ENCODE measurements around the gene CAPN13.

The CAPN13 gene, protein sequence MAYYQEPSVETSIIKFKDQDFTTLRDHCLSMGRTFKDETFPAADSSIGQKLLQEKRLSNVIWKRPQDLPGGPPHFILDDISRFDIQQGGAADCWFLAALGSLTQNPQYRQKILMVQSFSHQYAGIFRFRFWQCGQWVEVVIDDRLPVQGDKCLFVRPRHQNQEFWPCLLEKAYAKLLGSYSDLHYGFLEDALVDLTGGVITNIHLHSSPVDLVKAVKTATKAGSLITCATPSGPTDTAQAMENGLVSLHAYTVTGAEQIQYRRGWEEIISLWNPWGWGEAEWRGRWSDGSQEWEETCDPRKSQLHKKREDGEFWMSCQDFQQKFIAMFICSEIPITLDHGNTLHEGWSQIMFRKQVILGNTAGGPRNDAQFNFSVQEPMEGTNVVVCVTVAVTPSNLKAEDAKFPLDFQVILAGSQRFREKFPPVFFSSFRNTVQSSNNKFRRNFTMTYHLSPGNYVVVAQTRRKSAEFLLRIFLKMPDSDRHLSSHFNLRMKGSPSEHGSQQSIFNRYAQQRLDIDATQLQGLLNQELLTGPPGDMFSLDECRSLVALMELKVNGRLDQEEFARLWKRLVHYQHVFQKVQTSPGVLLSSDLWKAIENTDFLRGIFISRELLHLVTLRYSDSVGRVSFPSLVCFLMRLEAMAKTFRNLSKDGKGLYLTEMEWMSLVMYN
- 0 reads per million in 3 donors for total RNA-seq

DNA sequence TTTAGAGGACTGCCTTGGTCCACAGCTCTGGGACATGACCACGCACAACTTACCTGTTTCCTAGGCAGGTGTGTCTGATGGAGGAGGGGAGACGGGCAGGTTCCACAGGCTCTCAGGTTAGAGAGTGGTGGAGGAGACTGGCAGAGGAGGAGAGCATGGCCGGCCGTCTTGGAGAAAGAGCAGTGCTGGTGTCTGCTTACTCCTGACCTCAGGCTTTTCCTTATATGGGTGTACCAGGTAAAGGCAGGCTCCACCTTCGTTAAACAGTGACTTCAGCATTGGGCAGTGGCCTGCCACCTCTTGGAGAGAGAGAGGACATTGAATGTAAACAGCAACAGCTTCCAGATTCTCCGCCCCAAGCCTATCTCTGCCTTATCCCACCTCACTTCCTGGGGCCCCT, at the start of gene CAPN13:
CAPN13 (minus strand) TSS at position 198 of the 400 bp plus-strand sequence. CDS start 20,121 bp downstream, outside the sequence.
- H3K4me1 ChIP-seq (ENCODE audit: control insufficient read depth, insufficient read depth, low read length, poor library complexity, severe bottlenecking), result no peaks in the 10 kb centered on the region
- H3K27ac ChIP-seq (ENCODE audit: insufficient read depth, low read length, poor library complexity, severe bottlenecking), result no peak within 1 kb of the TSS
- DNase-seq, result no peak
- no peaks in the 10 kb centered on the region for H3K27me3 ChIP-seq (replicated peaks; ENCODE audit: control insufficient read depth, insufficient read depth, low read length, poor library complexity, severe bottlenecking)
- no peak within 1 kb of the TSS for H3K4me3 ChIP-seq (ENCODE audit: insufficient read depth, low read depth, low read length, poor library complexity, severe bottlenecking)
- H3K36me3 ChIP-seq (ENCODE audit: control insufficient read depth, insufficient read depth, low read length), result no peaks in the 10 kb centered on the region
- H3K9me3 ChIP-seq (ENCODE audit: control insufficient read depth, low read length), result no peaks in the 10 kb centered on the region

DNA sequence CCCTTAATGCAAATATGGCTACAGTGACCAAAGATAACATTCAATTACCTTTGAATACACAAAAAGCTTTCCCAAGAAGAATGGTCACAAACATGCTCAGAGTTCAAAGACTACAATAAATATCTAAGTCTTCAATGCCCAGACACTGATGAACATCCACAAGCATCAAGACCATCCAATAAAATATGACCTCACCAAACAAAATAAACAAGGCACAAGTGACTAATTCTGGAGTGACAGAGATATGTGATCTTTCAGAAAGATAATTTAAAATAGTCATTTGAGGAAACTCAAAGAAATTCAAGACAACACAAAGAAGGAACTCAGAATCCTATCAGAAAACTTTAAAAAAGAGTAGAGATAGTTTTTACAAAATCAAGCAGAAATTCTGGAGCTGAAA, 40.6 kb upstream of the CAPN13 start:
- no peak overlapping the region for H3K4me3 ChIP-seq (ENCODE audit: insufficient read depth, low read depth, low read length, poor library complexity, severe bottlenecking)
- H3K27me3 ChIP-seq (replicated peaks; ENCODE audit: control insufficient read depth, insufficient read depth, low read length, poor library complexity, severe bottlenecking), result no peaks in the 10 kb centered on the region
- H3K27ac ChIP-seq (ENCODE audit: insufficient read depth, low read length, poor library complexity, severe bottlenecking), result no peak overlapping the region
- H3K4me1 ChIP-seq (ENCODE audit: control insufficient read depth, insufficient read depth, low read length, poor library complexity, severe bottlenecking), result no peaks in the 10 kb centered on the region
- no peaks in the 10 kb centered on the region for H3K9me3 ChIP-seq (ENCODE audit: control insufficient read depth, low read length)
- H3K36me3 ChIP-seq (ENCODE audit: control insufficient read depth, insufficient read depth, low read length), result no peaks in the 10 kb centered on the region
- DNase-seq, result no peak

- Histone ChIP-seq H3K27me3 (replicated peaks; ENCODE audit: control insufficient read depth, insufficient read depth, low read length, poor library complexity, severe bottlenecking) (no peaks in the 10 kb centered on the region), H3K27ac (ENCODE audit: insufficient read depth, low read length, poor library complexity, severe bottlenecking) (no peak overlapping the region)
- no peak for DNase-seq
Measured at GRCh38 chr2:30847329-30847728, 40.1 kb upstream of the CAPN13 start.

GRCh38 chr2:30828586-30828985, 21.3 kb upstream of the CAPN13 start:
- Histone ChIP-seq H3K27ac (ENCODE audit: insufficient read depth, low read length, poor library complexity, severe bottlenecking) (no peak overlapping the region), H3K27me3 (replicated peaks; ENCODE audit: control insufficient read depth, insufficient read depth, low read length, poor library complexity, severe bottlenecking) (no peaks in the 10 kb centered on the region), H3K4me3 (ENCODE audit: insufficient read depth, low read depth, low read length, poor library complexity, severe bottlenecking) (no peak overlapping the region), H3K36me3 (ENCODE audit: control insufficient read depth, insufficient read depth, low read length) (no peaks in the 10 kb centered on the region), H3K4me1 (ENCODE audit: control insufficient read depth, insufficient read depth, low read length, poor library complexity, severe bottlenecking) (no peaks in the 10 kb centered on the region), H3K9me3 (ENCODE audit: control insufficient read depth, low read length) (peaks cover 5% of the 10 kb centered on the region)
- DNase-seq, result no peak

More at GRCh38 chr2:30847329-30847728, 40.1 kb upstream of the CAPN13 start:
- no peaks in the 10 kb centered on the region for H3K9me3 ChIP-seq (ENCODE audit: control insufficient read depth, low read length)
- no peaks in the 10 kb centered on the region for H3K36me3 ChIP-seq (ENCODE audit: control insufficient read depth, insufficient read depth, low read length)
- H3K4me1 ChIP-seq (ENCODE audit: control insufficient read depth, insufficient read depth, low read length, poor library complexity, severe bottlenecking), result no peaks in the 10 kb centered on the region
- H3K4me3 ChIP-seq (ENCODE audit: insufficient read depth, low read depth, low read length, poor library complexity, severe bottlenecking), result no peak overlapping the region

DNA sequence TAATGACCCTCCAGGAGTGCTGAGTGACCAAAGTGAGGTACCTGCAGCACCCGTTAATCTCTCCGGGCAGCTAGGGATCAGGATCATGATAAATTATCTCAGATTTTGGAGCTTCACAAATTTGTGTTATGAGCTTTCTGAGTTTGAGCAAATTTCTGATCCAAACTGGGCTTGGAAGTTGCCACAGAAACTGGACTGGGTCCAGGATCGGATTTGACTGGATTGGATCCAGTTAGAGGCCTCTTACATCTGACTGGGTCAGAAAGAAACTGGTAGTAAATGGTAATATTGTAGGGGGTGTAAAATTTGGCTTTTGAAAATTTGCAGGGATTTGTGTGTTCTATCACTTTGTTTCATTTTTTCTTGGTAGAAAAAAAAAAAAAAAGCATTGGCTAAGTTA, 19.7 kb upstream of the CAPN13 start:
- Histone ChIP-seq H3K4me3 (ENCODE audit: insufficient read depth, low read depth, low read length, poor library complexity, severe bottlenecking) (no peak overlapping the region), H3K9me3 (ENCODE audit: control insufficient read depth, low read length) (peaks cover 5% of the 10 kb centered on the region), H3K36me3 (ENCODE audit: control insufficient read depth, insufficient read depth, low read length) (no peaks in the 10 kb centered on the region), H3K27ac (ENCODE audit: insufficient read depth, low read length, poor library complexity, severe bottlenecking) (no peak overlapping the region), H3K4me1 (ENCODE audit: control insufficient read depth, insufficient read depth, low read length, poor library complexity, severe bottlenecking) (no peaks in the 10 kb centered on the region), H3K27me3 (replicated peaks; ENCODE audit: control insufficient read depth, insufficient read depth, low read length, poor library complexity, severe bottlenecking) (no peaks in the 10 kb centered on the region)
- DNase-seq, result no peak

GRCh38 chr2:30826481-30826880, 19.2 kb upstream of the CAPN13 start:
- Histone ChIP-seq H3K4me3 (ENCODE audit: insufficient read depth, low read depth, low read length, poor library complexity, severe bottlenecking) (no peak overlapping the region), H3K36me3 (ENCODE audit: control insufficient read depth, insufficient read depth, low read length) (no peaks in the 10 kb centered on the region), H3K9me3 (ENCODE audit: control insufficient read depth, low read length) (peaks cover 5% of the 10 kb centered on the region), H3K27ac (ENCODE audit: insufficient read depth, low read length, poor library complexity, severe bottlenecking) (no peak overlapping the region), H3K4me1 (ENCODE audit: control insufficient read depth, insufficient read depth, low read length, poor library complexity, severe bottlenecking) (no peaks in the 10 kb centered on the region), H3K27me3 (replicated peaks; ENCODE audit: control insufficient read depth, insufficient read depth, low read length, poor library complexity, severe bottlenecking) (no peaks in the 10 kb centered on the region)
- no peak for DNase-seq

GRCh38 chr2:30823452-30823851, 16.2 kb upstream of the CAPN13 start:
- Histone ChIP-seq H3K27me3 (replicated peaks; ENCODE audit: control insufficient read depth, insufficient read depth, low read length, poor library complexity, severe bottlenecking) (no peaks in the 10 kb centered on the region), H3K27ac (ENCODE audit: insufficient read depth, low read length, poor library complexity, severe bottlenecking) (no peak overlapping the region), H3K9me3 (ENCODE audit: control insufficient read depth, low read length) (no peaks in the 10 kb centered on the region), H3K4me1 (ENCODE audit: control insufficient read depth, insufficient read depth, low read length, poor library complexity, severe bottlenecking) (no peaks in the 10 kb centered on the region), H3K36me3 (ENCODE audit: control insufficient read depth, insufficient read depth, low read length) (no peaks in the 10 kb centered on the region), H3K4me3 (ENCODE audit: insufficient read depth, low read depth, low read length, poor library complexity, severe bottlenecking) (no peak overlapping the region)
- no peak for DNase-seq

- Histone ChIP-seq H3K27me3 (replicated peaks; ENCODE audit: control insufficient read depth, insufficient read depth, low read length, poor library complexity, severe bottlenecking) (no peaks in the 10 kb centered on the region), H3K4me3 (ENCODE audit: insufficient read depth, low read depth, low read length, poor library complexity, severe bottlenecking) (no peak overlapping the region), H3K36me3 (ENCODE audit: control insufficient read depth, insufficient read depth, low read length) (no peaks in the 10 kb centered on the region), H3K4me1 (ENCODE audit: control insufficient read depth, insufficient read depth, low read length, poor library complexity, severe bottlenecking) (no peaks in the 10 kb centered on the region), H3K9me3 (ENCODE audit: control insufficient read depth, low read length) (no peaks in the 10 kb centered on the region), H3K27ac (ENCODE audit: insufficient read depth, low read length, poor library complexity, severe bottlenecking) (no peak overlapping the region)
- no peak for DNase-seq
Measured at GRCh38 chr2:30821960-30822359, 14.7 kb upstream of the CAPN13 start.

- no peaks in the 10 kb centered on the region for H3K36me3 ChIP-seq (ENCODE audit: control insufficient read depth, insufficient read depth, low read length)
- H3K27me3 ChIP-seq (replicated peaks; ENCODE audit: control insufficient read depth, insufficient read depth, low read length, poor library complexity, severe bottlenecking), result no peaks in the 10 kb centered on the region
- H3K4me3 ChIP-seq (ENCODE audit: insufficient read depth, low read depth, low read length, poor library complexity, severe bottlenecking), result no peak overlapping the region
- H3K4me1 ChIP-seq (ENCODE audit: control insufficient read depth, insufficient read depth, low read length, poor library complexity, severe bottlenecking), result no peaks in the 10 kb centered on the region
- no peak overlapping the region for H3K27ac ChIP-seq (ENCODE audit: insufficient read depth, low read length, poor library complexity, severe bottlenecking)
- H3K9me3 ChIP-seq (ENCODE audit: control insufficient read depth, low read length), result no peaks in the 10 kb centered on the region
- no peak for DNase-seq
Measured at GRCh38 chr2:30820381-30821055, 13.3 kb upstream of the CAPN13 start.

DNA sequence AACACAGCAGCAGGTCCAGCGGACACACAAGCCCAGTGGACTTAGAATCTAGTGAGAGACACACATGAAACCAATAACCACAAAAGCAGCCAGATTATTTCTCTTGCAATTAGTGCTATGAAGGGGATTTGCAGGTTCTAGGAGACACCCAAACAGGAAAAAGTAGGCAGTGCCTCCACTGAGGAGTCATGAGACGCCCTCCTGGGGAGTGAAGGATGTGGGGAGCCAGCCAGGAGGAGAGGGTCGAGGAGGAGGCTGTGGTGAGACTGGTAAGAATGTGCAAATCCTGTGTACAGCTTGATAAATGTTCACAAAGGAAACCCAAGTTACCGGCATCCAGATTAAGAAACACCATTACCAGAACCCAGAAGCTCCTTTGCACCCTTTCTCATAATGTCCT, 2.7 kb upstream of the CAPN13 start:
- Histone ChIP-seq H3K9me3 (ENCODE audit: control insufficient read depth, low read length) (no peaks in the 10 kb centered on the region), H3K36me3 (ENCODE audit: control insufficient read depth, insufficient read depth, low read length) (no peaks in the 10 kb centered on the region), H3K27ac (ENCODE audit: insufficient read depth, low read length, poor library complexity, severe bottlenecking) (no peak overlapping the region), H3K27me3 (replicated peaks; ENCODE audit: control insufficient read depth, insufficient read depth, low read length, poor library complexity, severe bottlenecking) (no peaks in the 10 kb centered on the region), H3K4me1 (ENCODE audit: control insufficient read depth, insufficient read depth, low read length, poor library complexity, severe bottlenecking) (no peaks in the 10 kb centered on the region), H3K4me3 (ENCODE audit: insufficient read depth, low read depth, low read length, poor library complexity, severe bottlenecking) (no peak overlapping the region)
- DNase-seq, result no peak

All from effector memory CD4-positive, alpha-beta T cell (primary cell).